ENCODE results near the gene SLC34A2.

SLC34A2 gene

DNA sequence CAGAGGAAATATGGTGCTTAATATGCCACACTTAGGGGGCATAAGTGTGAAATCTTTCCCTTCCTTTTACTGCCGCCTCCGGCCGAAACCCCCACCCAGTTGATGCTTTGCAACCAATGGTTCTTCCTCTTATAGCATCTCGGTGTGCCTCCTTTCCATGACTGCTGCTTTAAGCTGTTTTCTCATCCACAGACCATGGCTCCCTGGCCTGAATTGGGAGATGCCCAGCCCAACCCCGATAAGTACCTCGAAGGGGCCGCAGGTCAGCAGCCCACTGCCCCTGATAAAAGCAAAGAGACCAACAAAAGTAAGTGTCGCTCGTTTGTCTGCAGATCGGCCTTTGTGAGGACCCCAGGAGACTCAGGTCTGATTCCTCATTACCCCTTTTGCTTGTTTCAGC is 6.7 kb downstream of the SLC34A2 start:
- DNase-seq (ENCODE audit: low read depth) = no peak

DNA sequence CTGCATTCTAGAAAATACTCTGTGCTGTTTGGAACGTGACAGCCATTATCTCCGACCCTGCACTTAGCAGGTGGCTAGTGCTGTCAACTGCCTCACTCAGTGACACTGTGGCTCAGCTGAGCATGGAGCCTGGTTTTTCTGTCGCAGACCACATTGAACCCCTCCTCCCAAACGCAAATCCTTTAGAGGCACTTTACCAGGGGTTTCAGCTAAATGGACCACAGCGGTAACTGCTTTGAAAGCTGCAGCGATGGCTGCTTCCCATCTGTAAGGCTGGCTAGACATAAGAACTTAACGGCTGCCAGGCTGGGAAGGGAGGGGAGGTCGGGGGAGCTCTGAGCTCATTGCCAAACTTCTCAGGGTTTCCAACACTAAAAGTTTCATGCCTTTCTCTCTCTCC is 8.1 kb downstream of the SLC34A2 start:
- DNase-seq (ENCODE audit: low read depth) = no peak

DNA sequence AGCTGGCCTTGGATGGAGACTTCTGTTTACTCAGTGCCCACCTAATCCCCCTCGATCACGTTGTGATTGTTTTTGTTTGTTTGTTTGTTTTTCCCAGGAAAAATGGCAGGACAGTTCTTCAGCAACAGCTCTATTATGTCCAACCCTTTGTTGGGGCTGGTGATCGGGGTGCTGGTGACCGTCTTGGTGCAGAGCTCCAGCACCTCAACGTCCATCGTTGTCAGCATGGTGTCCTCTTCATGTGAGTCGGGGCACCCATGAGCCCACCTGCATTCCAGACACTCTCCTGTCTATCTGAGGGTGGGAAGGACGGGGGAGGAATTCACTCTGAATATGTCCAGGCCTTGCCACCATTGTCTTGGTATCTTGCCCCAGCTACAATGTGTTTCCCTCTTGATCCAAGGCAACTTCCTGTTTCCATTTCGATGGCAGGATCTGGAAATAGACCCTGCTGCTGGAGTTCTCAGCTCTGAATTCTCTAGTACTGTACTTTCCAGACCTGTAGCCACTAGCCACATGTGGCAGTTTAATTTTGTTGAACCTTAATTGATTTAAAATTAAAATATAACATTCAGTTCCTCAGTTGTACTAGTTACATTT is 10.5 kb downstream of the SLC34A2 start:
- DNase-seq (ENCODE audit: low read depth) = no peak

GRCh38 chr4:25667931-25668557 is 12.4 kb downstream of the SLC34A2 start:
- DNase-seq (ENCODE audit: low read depth) = no peak

GRCh38 chr4:25670991-25671390 is 15.3 kb downstream of the SLC34A2 start:
- DNase-seq (ENCODE audit: low read depth) = no peak

- no peak for DNase-seq (ENCODE audit: low read depth)
Observed at GRCh38 chr4:25672756-25673155, 17.1 kb downstream of the SLC34A2 start.

DNA sequence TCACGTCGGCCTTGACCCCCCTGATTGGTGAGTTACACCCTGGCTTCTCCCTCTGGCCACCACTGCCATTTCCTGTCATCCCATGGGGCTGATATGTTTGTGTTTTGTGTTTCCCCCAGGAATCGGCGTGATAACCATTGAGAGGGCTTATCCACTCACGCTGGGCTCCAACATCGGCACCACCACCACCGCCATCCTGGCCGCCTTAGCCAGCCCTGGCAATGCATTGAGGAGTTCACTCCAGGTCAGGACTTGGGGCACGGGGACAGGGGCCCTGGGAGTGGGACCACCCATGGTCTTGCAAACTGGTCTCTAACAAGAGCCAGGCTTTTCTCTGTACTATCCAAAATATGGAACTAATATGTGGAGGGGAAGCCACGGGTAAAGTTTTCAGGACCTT is 18.7 kb downstream of the SLC34A2 start:
- no peak for DNase-seq (ENCODE audit: low read depth)

DNA sequence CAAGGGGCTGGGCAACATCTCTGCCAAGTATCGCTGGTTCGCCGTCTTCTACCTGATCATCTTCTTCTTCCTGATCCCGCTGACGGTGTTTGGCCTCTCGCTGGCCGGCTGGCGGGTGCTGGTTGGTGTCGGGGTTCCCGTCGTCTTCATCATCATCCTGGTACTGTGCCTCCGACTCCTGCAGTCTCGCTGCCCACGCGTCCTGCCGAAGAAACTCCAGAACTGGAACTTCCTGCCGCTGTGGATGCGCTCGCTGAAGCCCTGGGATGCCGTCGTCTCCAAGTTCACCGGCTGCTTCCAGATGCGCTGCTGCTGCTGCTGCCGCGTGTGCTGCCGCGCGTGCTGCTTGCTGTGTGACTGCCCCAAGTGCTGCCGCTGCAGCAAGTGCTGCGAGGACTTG is 20.6 kb downstream of the SLC34A2 start:
- no peak for DNase-seq (ENCODE audit: low read depth)

- DNase-seq (ENCODE audit: low read depth) = no peak
Observed at GRCh38 chr4:25677157-25677556, 21.5 kb downstream of the SLC34A2 start.

GRCh38 chr4:25677943-25678342 is 22.3 kb downstream of the SLC34A2 start:
- no peak for DNase-seq (ENCODE audit: low read depth)

DNA sequence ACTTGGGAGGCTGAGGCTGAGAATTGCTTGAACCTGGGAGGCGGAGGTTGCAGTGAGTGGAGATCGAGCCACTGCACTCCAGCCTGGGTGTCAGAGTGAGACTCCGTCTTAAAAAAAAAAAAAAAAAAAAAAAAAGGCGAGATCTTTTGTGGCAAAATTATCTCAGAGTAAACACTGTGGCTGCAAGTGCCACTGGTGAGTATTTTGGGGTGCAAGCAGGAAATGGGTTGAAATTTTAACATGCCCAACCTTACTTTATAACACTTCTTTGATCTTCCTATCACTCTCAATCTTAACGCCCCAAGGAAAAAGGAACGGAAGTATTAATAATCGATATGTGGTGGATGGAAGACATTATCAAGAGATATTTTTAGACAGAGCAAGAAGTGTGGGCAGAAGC is 32.1 kb downstream of the SLC34A2 start:
- DNase-seq (ENCODE audit: low read depth) = no peak

DNA sequence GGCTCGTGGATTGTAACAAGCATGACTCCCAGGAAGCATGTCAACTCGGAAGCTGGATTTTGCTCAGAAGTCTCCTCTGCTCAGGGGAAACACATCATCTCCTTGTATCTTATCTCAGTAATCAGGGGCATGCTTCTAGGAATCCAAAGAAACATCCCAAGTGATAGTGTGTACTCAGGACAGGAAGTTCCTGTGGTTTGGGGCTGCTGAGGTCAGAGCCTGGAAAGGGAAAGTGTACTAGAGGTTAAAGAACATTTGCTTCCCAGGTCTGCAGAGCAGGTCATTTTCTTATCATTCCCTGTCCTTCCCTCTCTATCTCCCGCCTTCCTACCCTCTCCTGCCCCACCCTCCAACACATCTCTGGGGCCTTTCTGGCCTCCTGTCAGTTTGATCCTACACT is 38.8 kb downstream of the SLC34A2 start:
- DNase-seq (ENCODE audit: low read depth) = no peak

- no peak for DNase-seq (ENCODE audit: low read depth)
Observed at GRCh38 chr4:25696409-25696808, 40.8 kb downstream of the SLC34A2 start.

DNA sequence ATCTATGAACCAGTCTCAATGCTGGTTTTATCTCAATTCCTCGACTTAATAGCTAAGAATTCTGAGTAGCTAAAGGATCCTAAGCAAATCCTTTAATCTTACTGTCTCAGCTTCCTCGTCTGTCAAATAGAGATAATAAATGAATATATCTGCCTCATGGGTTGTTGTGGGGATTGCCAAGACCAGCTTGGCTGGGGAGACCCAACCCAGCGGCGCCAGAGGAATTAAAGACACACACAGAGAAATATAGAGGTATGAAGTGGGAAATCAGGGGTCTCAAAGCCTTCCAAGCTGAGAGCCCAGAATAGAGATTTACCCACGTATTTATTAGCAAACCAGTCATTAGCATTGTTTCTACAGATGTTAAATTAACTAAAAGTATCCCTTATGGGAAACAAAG is 41.9 kb downstream of the SLC34A2 start:
- no peak for DNase-seq (ENCODE audit: low read depth)

DNA sequence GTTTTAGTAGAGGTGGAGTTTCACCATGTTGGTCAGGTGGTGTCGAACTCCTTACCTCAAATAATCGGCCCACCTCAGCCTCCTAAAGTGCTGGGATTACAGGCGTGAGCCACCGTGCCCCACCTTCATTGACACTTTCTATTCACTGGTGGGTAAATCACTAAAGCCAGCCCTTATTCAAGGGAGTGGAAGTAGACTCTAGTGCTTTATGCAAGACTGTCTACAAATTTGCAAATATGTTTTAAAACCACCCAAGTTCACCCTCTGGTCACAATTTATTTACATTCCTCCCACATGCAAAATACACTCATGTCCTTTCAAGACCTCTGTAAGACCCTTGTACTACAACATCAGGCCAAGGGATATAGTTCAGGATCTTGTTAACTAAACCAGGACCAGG is 45.0 kb downstream of the SLC34A2 start:
- no peak for DNase-seq (ENCODE audit: low read depth)

DNA sequence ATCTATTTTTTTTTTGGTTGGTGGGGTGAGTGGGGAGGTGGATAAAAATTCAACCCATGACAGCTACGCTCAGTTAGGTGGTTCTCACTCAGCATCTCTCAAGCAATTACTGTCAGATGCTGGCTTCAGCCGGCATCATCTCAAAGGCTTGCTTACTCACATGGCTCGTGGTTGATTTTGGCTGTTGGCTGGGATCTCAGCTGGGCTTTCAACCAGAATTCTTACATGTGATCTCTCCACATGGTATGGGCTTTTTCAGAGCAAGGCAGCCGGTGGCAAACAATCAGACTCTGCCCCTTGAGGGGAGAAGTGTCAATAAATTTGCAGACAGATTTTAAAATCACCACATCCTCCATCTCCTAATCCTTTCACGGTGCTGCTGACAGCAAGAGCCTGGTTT is 47.2 kb downstream of the SLC34A2 start:
- no peak for DNase-seq (ENCODE audit: low read depth)

DNA sequence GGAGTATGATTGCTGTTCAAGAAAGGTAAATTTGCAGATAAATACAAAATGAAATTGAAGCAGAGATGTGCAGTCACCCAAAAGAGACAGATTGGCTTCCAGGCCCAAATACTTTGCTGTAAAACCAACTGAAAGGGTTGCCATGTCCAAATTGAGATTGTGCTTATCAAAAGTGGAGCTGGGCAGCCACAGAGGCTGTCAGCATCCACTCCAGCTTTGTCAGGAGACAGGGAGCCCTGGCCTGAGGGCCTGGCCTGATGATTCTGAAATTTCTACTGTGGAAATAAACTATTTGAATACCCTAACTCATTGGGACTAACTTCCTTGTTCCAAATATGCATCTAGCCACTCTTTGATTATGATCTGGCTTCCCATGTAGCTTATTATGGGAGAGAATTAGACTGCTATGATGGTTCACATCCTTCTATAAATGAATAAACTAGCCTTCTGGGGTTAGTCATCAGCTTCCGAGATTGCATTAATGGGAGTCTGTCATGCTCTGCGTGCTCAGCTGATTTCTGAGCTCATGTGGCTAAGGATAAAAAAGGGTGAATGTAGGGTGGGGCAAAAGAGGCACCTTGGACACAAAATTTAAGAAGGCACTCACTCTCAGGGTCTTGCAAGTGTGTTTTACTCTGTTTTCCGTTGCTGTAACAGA is 48.2 kb downstream of the SLC34A2 start:
- no peak for DNase-seq (ENCODE audit: low read depth)

- no peak for DNase-seq (ENCODE audit: low read depth)
Observed at GRCh38 chr4:25704516-25704915, 48.9 kb downstream of the SLC34A2 start.

DNA sequence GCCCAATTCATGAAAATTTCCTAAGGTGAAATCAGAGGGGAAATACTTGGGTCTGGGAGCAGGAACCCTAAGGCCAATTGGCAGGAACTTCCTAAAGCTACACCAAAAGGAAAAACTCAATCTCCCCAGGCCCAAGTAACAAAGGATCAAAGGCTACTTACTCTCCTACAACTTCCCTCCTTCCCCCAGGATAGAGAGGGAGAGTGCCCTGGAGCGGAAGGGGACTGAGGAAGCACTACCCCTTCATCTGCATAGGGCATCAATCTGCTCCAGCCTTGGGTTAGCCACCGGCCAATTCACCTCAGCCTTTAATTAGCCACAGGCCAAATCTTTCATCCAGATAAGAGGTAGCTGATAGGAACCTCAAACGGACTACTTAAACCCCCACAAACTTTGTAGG is 55.0 kb downstream of the SLC34A2 start:
- DNase-seq (ENCODE audit: low read depth) = no peak

DNA sequence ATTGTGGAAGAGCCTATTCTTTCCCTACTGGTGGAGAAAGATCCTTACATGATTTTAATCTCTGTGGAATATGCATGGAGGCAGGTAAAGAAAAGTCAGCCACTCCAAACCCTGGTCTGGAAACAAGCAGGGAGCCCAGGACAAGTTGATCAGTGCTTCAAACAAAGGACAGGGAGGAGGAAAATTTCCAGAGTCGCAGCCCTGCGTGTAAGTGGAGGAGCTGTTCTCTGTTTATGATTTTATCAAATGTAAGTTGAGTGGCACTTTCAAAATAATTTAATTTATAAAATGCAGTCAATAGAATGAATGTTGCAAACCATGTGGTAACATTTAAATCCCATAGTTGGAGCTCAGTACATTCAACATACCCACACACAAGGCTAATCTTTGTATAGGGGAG is 57.0 kb downstream of the SLC34A2 start:
- no peak for DNase-seq (ENCODE audit: low read depth)

- no peak for DNase-seq (ENCODE audit: low read depth)
Observed at GRCh38 chr4:25713812-25714211, 58.2 kb downstream of the SLC34A2 start.

- no peak for DNase-seq (ENCODE audit: low read depth)
Observed at GRCh38 chr4:25722964-25723363, 67.3 kb downstream of the SLC34A2 start.

DNA sequence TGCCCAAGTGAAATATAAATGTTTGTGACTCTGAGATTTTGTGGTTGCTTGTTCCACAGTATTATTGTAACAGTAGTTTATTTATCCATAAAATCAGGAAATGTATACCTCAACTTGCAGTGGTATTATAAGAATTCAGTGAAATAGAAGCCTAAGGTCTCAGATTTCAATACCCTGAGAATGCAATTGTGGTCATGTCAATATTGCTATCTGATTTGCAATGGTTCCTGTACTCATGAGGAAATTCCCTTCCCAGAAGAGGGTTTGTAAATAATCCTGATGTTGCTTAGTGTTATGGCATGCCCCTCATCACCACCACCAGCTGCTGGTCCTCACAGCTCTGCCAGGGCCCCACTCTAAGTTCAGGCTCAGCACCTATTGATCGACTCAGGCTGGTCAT is 67.8 kb downstream of the SLC34A2 start:
- DNase-seq (ENCODE audit: low read depth) = no peak

DNA sequence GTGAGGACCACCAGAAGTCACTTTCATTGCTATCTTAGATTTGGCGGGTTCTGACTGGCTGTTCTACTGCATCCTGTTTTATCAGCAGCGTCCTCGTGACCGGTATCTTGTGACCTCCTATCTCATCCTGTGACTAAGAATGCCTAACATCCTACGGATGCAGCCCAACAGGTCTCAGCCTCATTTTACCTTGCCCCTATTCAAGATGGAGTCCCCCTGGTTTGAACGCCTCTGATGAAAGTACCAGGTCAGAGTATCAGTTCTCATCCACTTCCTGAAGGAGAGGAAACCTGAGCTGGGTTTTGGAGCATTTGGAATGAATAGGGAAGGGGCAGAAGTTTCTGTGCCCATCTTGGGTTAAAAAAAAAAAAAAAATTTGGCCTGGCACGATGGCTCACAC is 70.2 kb downstream of the SLC34A2 start:
- no peak for DNase-seq (ENCODE audit: low read depth)

Measured in stimulated activated CD8-positive, alpha-beta memory T cell treated with anti-CD3 and anti-CD28 coated beads, Interleukin-4, amount 100 ng/mL, for 24 hours (primary cell).